Thoracic aorta (tissue), 2 donors: ENCODE results near the gene U2AF2. TPM values are rescaled to one million over a fixed set of nuclear protein-coding genes. Genes with fewer than 3 reads are reported as not detected.

Experiments used
- ATAC-seq: fragments of 150-250 bp; one replicate; pipeline ENCODE4 v1.8.0; 2017; ENCODE audit warnings: low read depth; ENCODE audit not compliant: insufficient number of reproducible peaks, low FRiP score
- DNase-seq: peaks from one replicate; pipeline ENCODE4 v3.0.0-alpha.2; 2020; ENCODE audit warnings: low spot score
- H3K27ac ChIP-seq, 2 donors: fragments of 200-600 bp; sonication (generic); 1 replicate in 1 of 2; 2 replicates in 1 of 2; pipeline ENCODE4 v1.5.1; 2016; ENCODE audit warnings: mild to moderate bottlenecking in 2 of 2, moderate library complexity in 2 of 2
- H3K27me3 ChIP-seq: fragments of 200-600 bp; sonication (generic); replicated peaks from 2 replicates; pipeline ENCODE4 v1.6.0; 2016; ENCODE audit warnings: mild to moderate bottlenecking; ENCODE audit not compliant: insufficient read depth
- H3K36me3 ChIP-seq: fragments of 200-600 bp; sonication (generic); one replicate; pipeline ENCODE4 v1.5.1; 2016
- H3K4me1 ChIP-seq, 2 donors: fragments of 200-600 bp; sonication (generic); 1 replicate in 1 of 2; 2 replicates in 1 of 2; pipeline versions ENCODE4 v1.5.1 to v1.6.0; 2016; ENCODE audit warnings: low read depth in 2 of 2, mild to moderate bottlenecking in 1 of 2; ENCODE audit not compliant: control insufficient read depth in 1 of 2
- H3K4me3 ChIP-seq: fragments of 200-600 bp; sonication (generic); 2 replicates; pipeline ENCODE4 v1.5.1; 2016; ENCODE audit warnings: mild to moderate bottlenecking
- H3K9me3 ChIP-seq: fragments of 200-600 bp; sonication (generic); 2 replicates; pipeline ENCODE4 v1.5.1; 2016
- CTCF ChIP-seq: fragments of 200-600 bp; sonication (generic); IDR thresholded peaks from one replicate; pipeline ENCODE4 v1.5.1; 2019; ENCODE audit warnings: antibody characterized with exemption
- total RNA-seq, 2 donors: library from RNA; depleted of rRNA; stranded (reverse); fragments of >200 nt; gene quantifications; one replicate each; pipeline versions ENCODE4 v1.1.0 to v1.2.3, GENCODE V29; 2016

The U2AF2 gene
- total RNA-seq, 2 donors from 2014 or later = 77.3 to 106 TPM

GRCh38 chr19:55660404-55660803 lies 5.6 kb downstream of the U2AF2 start:
- Histone ChIP-seq H3K4me1 (peaks cover 34 to 38% of the 10 kb centered on the region in 2 donors), H3K27ac (no peak overlapping the region), H3K4me3 (no peak overlapping the region), H3K36me3 (peaks cover 60% of the 10 kb centered on the region), H3K9me3 (no peaks in the 10 kb centered on the region), H3K27me3 (no peaks in the 10 kb centered on the region)
- TF ChIP-seq CTCF = no peak
- no peak for DNase-seq
- no peak for ATAC-seq

GRCh38 chr19:55660991-55661390 lies 6.2 kb downstream of the U2AF2 start:
- no peaks in the 10 kb centered on the region for H3K27me3 ChIP-seq
- H3K4me1 ChIP-seq = peaks cover 32 to 34% of the 10 kb centered on the region in 2 donors
- DNase-seq (no peak), ATAC-seq (no peak)
- no peak overlapping the region for H3K4me3 ChIP-seq
- H3K36me3 ChIP-seq = peaks cover 63% of the 10 kb centered on the region
- no peak overlapping the region for H3K27ac ChIP-seq
- no peak for TF ChIP-seq CTCF
- H3K9me3 ChIP-seq = no peaks in the 10 kb centered on the region

GRCh38 chr19:55661826-55662225 lies 7.0 kb downstream of the U2AF2 start:
- Histone ChIP-seq H3K36me3 (peaks cover 71% of the 10 kb centered on the region), H3K4me3 (no peak overlapping the region), H3K9me3 (no peaks in the 10 kb centered on the region), H3K27me3 (no peaks in the 10 kb centered on the region), H3K4me1 (peaks cover 24 to 26% of the 10 kb centered on the region in 2 donors), H3K27ac (no peak overlapping the region)
- ATAC-seq (no peak), DNase-seq (no peak)
- TF ChIP-seq CTCF = no peak

- DNase-seq (no peak), ATAC-seq (no peak)
- TF ChIP-seq CTCF = no peak
- Histone ChIP-seq H3K4me3 (no peak overlapping the region), H3K27ac (no peak overlapping the region), H3K4me1 (peaks cover 3 to 6% of the 10 kb centered on the region in 2 donors), H3K27me3 (no peaks in the 10 kb centered on the region), H3K36me3 (peaks cover 93% of the 10 kb centered on the region), H3K9me3 (no peaks in the 10 kb centered on the region)
These were observed 9.2 kb downstream of the U2AF2 start for GRCh38 chr19:55663846-55664536.

- Histone ChIP-seq H3K4me3 (no peak overlapping the region), H3K4me1 (no peaks in the 10 kb centered on the region), H3K27ac (no peak overlapping the region), H3K9me3 (no peaks in the 10 kb centered on the region), H3K36me3 (peaks cover 88% of the 10 kb centered on the region), H3K27me3 (no peaks in the 10 kb centered on the region)
- no peak for TF ChIP-seq CTCF
- no peak for ATAC-seq
- no peak for DNase-seq
These were observed 11.6 kb downstream of the U2AF2 start for GRCh38 chr19:55666343-55667005.
